Motor neuron (in vitro differentiated cells): Measurements from ENCODE around the gene MAJIN. TPM values are rescaled to one million over a fixed set of nuclear protein-coding genes. Genes with fewer than 3 reads are reported as not detected.

ENCODE experiments used
- ATAC-seq, 8 experiments: fragments of 200-7000 bp; cut with Tn5 transposase; replicated peaks in 6 of 8; 2 replicates each; pipeline ENCODE4 v1.8.0; 2021; ENCODE audit warnings: mild to moderate bottlenecking in 8 of 8, moderate library complexity in 8 of 8
- H3K27ac ChIP-seq, 2 donors: fragments of 250-450 bp; sonication (Bioruptor Pico); 2 replicates each; pipeline ENCODE4 v1.9.0; 2021; ENCODE audit warnings: antibody characterized with exemption in 2 of 2, mild to moderate bottlenecking in 2 of 2, moderate library complexity in 1 of 2
- H3K4me1 ChIP-seq, 2 donors: fragments of 250-450 bp; sonication (Bioruptor Pico); replicated peaks in 1 of 2; 2 replicates each; pipeline ENCODE4 v1.6.1; 2021; ENCODE audit warnings: antibody characterized with exemption in 2 of 2, mild to moderate bottlenecking in 2 of 2, moderate library complexity in 1 of 2
- H3K4me3 ChIP-seq, 5 donors: fragments of 250-450 bp; sonication (Bioruptor Pico); 2 replicates each; pipeline ENCODE4 v1.9.0; 2021; ENCODE audit warnings: antibody characterized with exemption in 5 of 5, mild to moderate bottlenecking in 5 of 5, moderate library complexity in 4 of 5
- WGBS, 10 experiments: fragments of 450-650 bp; shearing (Covaris generic); methylation state at CpG; one replicate each; pipeline ENCODE4 v1.0.0; 2022; 5-methylcytosine and 5-hydroxymethylcytosine counted together
- in situ Hi-C, 9 experiments: fragments of 400-800 bp; cut with MboI; loops; one replicate each; pipeline ENCODE4 v1.15.0; 2021; ENCODE audit warnings: low sequenced_read_pairs in 9 of 9, low pct_unique_long_range_greater_than_20kb in 2 of 9; ENCODE audit not compliant: unreplicated experiment in 9 of 9
- total RNA-seq, 8 experiments: library from RNA; unstranded; fragments of 300-600 nt; gene quantifications; 2 replicates each; pipeline versions ENCODE4 v1.2.3 to v1.2.4, GENCODE V29; 2022

The MAJIN gene
- total RNA-seq, 8 experiments from 2014 or later, result 0.11 to 1.8 (median 0.18) TPM; not detected in 4

GRCh38 chr11:64898541-64898940 is 73.4 kb downstream of the MAJIN start:
- Histone ChIP-seq H3K4me1 (peaks cover 4 to 7% of the 10 kb centered on the region in 2 donors), H3K27ac (no peak overlapping the region), H3K4me3 (no peak overlapping the region)
- in situ Hi-C loops, result loop anchor here in 1 of 9 experiments (10.0 kb wide), 1 partner anchor 54 kb away; the partner anchor contains the start of gene CDC42BPG
- ATAC-seq, result no peak
- 89 to 100% (median 93%) methylated on average over 3 to 7 of the region's 19 CpGs; no CpG with 5 or more reads in 4 of the 10 experiments for WGBS, 10 experiments

DNA sequence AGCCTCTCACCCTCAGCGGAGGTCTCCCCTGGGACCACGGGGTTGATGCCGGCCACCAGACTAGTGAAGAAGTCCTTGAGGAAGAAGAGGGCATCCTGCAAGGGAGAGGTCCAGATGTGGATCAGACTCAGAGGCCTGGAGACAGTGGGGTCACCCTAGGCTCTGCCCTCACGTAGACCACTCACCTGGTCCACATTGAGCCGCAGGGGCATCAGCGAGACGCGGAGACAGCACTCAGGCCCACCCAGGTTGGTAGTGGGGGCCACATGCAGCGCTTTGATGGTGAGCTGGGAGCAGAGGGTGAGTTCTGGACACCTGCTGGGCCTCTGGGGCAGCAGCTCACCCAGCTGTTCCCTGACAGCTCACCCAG is 73.8 kb downstream of the MAJIN start:
- WGBS, 10 experiments, result 86 to 100% (median 100%) methylated on average over 3 to 6 of the region's 9 CpGs; no CpG with 5 or more reads in 7 of the 10 experiments
- no peak overlapping the region for H3K27ac ChIP-seq
- no peak overlapping the region for H3K4me3 ChIP-seq
- in situ Hi-C loops, result loop anchor here in 1 of 9 experiments (10.0 kb wide), 1 partner anchor 53 kb away; the partner anchor contains the start of gene CDC42BPG
- no peak for ATAC-seq
- peaks cover 4 to 12% of the 10 kb centered on the region in 2 donors for H3K4me1 ChIP-seq

DNA sequence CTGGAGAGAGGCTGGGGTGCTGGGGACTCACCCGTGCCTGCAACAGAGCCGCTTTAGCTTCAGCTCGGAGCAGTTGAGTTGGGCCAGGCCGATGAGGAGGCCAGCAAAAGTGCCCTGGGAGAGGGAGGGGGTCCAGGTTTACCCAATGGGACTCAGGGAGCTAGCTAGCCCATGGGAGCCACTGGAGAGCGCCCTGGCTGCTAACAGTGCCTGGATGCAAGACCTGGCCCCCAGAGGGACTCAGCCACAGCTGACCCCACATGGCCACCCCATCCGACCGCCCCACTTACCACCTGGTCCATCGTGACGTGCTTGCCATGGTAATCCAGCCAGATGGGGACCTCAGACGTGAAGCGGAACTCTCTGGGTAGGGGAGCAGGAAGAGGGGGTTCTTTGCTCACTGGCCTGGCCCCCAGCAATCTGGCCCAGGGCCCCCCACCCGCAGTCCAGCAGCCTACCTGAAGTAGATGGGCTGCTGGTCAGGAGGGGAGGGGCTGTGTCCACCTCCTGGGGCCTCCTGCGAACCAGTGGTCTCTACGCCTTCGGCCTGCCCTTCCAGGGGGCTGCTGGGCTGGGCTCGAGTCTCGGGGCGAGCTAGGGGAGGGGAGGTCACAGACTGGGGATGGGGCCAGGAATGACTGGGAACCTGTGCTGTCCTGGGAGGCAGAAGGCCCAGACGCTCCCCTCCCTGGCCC is 74.4 kb downstream of the MAJIN start:
- H3K4me3 ChIP-seq, result no peak overlapping the region
- ATAC-seq, result no peak
- in situ Hi-C loops, result loop anchor here in 1 of 9 experiments (10.0 kb wide), 1 partner anchor 53 kb away; the partner anchor contains the start of gene CDC42BPG

DNA sequence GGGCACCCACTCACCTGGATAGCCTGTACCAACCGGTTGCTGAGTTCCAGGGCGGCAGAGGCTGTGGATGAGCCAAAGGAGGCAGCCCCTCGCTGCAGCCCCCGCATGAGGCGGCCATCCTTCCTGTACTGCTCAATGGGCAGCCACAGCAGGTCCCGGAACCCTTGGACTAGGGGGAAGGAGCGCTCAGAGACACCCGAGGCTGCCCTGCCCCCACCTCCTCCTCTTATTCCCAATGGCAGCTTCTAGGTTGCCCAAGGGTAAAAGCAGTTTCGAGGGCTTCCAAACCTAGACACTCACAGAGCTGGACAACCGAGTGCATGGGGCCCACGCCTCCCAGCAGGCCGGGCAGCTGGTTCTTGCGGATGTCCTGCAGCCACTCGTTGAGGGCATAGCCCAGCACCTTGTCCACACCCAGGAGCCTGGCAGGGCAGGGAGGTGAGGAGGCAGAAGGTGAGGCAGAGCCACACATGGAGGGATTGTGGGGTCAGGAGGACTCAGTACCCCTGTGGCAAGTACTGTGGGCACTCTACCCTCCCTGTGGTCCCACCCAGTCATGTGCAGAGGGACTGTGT is 75.4 kb downstream of the MAJIN start:
- Histone ChIP-seq H3K4me1 (peaks cover 4 to 12% of the 10 kb centered on the region in 2 donors), H3K27ac (no peak overlapping the region), H3K4me3 (no peak overlapping the region)
- 70 to 100% (median 80%) methylated on average over 1 to 3 of the region's 14 CpGs; no CpG with 5 or more reads in 7 of the 10 experiments for WGBS, 10 experiments
- no peak for ATAC-seq
- in situ Hi-C loops, result loop anchor here in 1 of 9 experiments (10.0 kb wide), 1 partner anchor 52 kb away; the partner anchor contains the start of gene CDC42BPG

More for the DNA sequence above, 74.4 kb downstream of the MAJIN start:
- no peak overlapping the region for H3K27ac ChIP-seq
- WGBS, 10 experiments, result 60 to 96% methylated on average over 4 to 8 of the region's 19 CpGs; no CpG with 5 or more reads in 8 of the 10 experiments
- peaks cover 4 to 12% of the 10 kb centered on the region in 2 donors for H3K4me1 ChIP-seq

DNA sequence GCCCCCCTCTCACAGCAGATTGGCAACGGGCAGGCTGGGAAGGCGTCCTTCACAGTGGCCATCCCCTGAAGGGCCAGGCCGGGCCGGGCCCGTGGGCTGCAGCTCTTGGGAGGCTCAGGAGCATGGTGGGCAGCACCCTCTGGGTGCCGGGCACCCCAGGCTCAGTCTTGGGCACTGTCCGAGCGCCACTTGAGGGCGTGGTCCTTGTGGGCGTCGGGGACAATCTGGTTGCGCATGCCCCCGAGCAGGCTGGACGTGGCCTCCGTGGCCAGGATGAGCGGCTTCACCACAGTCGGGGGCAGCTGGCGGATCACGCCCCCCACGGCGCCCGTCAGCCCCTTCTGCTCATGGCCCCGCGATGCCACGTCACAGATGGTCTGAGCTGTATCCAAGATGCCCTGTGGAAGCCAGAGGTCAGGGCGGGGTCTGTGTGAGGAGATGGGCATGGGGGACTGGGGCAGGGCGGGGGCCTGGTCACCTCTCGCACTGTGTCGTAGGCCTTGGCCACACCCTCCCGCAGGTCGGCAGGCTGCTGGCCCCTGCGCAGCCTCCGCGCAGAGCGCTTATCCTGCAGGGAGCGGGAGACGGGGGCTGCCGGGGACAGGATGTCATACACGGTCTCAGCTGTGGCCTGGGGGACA is 77.0 kb downstream of the MAJIN start:
- Histone ChIP-seq H3K4me3 (no peak overlapping the region), H3K27ac (no peak overlapping the region), H3K4me1 (peaks cover 4 to 12% of the 10 kb centered on the region in 2 donors)
- in situ Hi-C loops, result loop anchor here in 1 of 9 experiments (10.0 kb wide), 1 partner anchor 50 kb away; the partner anchor contains the start of gene CDC42BPG
- peak in 3 of 8 experiments; percentile 3 to 8 (median 3) for ATAC-seq
- 100% methylated on average over 6 of the region's 39 CpGs; no CpG with 5 or more reads in 9 of the 10 experiments for WGBS, 10 experiments

DNA sequence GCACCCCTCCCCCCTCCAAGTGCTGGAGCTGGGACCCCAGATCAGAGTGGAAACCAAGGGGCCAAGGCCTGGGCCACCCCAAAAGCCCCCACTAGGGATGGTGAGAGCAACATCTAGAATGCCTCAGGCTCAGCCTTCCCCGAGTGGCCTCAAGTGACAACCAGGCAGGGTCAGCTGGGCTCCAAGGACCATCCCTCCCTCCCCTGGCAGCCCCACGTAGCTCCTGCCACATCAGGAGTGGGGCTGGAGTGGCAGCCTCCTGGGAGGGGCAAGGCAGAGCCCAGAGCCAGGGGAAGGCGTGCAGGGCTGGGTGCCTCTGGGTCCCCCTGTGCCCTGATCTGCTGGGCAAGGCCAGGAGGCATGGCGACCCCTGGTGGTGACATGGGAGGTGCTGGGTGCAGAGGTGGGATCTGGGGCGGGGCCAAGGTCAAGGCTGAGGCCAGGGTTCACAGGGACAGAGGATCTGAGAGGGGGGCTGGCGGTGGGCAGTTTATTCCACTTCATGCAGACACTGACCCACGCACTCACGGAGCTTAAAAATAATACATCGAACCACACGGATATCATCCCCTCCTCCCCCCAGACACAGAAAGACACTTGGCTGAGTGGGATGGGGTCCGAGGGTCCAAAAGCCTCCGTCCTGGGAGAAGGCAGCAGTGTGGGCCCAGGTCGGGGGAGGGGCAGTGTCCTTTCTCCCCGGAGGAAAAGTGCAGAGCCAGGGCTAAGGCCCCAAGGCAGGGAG is 77.7 kb downstream of the MAJIN start:
- in situ Hi-C loops, result loop anchor here in 1 of 9 experiments (10.0 kb wide), 1 partner anchor 49 kb away; the partner anchor contains the start of gene CDC42BPG

DNA sequence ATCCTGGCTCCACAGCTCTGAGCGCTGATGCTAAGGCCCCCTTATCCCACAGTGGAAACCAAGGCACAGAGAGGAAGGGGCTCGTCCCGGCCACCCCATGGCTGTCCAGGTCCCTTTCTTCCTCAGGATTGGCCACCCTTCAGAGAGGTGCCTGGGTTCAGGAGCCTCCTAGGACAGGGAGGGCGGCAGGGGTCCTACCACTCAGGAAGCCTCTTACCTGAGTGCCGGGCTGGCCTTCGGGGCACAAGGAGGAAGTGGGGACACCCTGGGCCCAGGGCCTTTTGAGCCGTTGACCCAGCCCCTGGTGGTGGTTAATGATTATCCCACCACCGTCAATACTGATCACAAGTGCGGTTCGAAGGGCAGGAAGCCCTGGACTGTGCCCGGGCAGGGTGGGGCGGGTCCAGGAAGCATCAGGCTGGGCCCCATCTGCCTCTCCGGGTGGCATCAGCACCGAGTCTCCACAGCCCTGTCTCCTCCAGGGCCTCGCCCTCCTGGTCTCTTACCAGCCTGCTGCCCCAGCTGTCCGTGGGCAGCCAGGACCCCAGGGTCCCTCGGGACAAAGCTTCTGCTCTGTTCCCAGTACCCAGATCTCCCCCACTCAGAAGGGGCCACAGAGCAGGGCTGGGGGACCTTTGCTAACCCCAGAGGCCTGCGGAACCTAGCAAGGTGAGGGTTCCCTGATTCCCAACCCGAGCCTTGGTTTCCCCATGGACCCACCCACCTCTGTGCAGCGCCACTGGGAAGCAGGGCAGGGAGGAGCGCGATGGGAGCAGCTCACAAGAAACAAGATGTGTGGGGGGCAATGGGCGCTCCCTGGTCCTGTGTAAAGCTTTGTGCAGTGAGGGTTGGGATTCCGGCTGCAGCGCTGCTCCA is 78.5 kb downstream of the MAJIN start:
- Histone ChIP-seq H3K4me3 (no peak overlapping the region), H3K4me1 (peaks cover 8 to 18% of the 10 kb centered on the region in 2 donors), H3K27ac (no peak overlapping the region)
- ATAC-seq, result peak in 2 of 8 experiments; percentile 2 to 5
- WGBS, 10 experiments, result 67 to 100% (median 73%) methylated on average over 1 to 4 of the region's 25 CpGs; no CpG with 5 or more reads in 7 of the 10 experiments
- in situ Hi-C loops, result loop anchor here in 1 of 9 experiments (10.0 kb wide), 1 partner anchor 49 kb away; the partner anchor contains the start of gene CDC42BPG

More for the DNA sequence above, 77.7 kb downstream of the MAJIN start:
- H3K4me3 ChIP-seq, result no peak overlapping the region
- no peak overlapping the region for H3K27ac ChIP-seq
- WGBS, 10 experiments, result 0 to 53% methylated on average over 1 to 3 of the region's 14 CpGs; no CpG with 5 or more reads in 8 of the 10 experiments
- peak; percentile 61 to 90 (median 82) for ATAC-seq
- H3K4me1 ChIP-seq, result peaks cover 4 to 12% of the 10 kb centered on the region in 2 donors

GRCh38 chr11:64892838-64893193 is 79.1 kb downstream of the MAJIN start:
- 80 to 100% methylated on average over 1 to 3 of the region's 10 CpGs; no CpG with 5 or more reads in 8 of the 10 experiments for WGBS, 10 experiments
- H3K4me3 ChIP-seq, result no peak overlapping the region
- no peak overlapping the region for H3K27ac ChIP-seq
- ATAC-seq, result no peak
- peaks cover 14 to 24% of the 10 kb centered on the region in 2 donors for H3K4me1 ChIP-seq
- in situ Hi-C loops, result loop anchor here in 1 of 9 experiments (10.0 kb wide), 1 partner anchor 48 kb away; the partner anchor contains the start of gene CDC42BPG

- Histone ChIP-seq H3K27ac (no peak overlapping the region), H3K4me1 (peaks cover 16 to 28% of the 10 kb centered on the region in 2 donors), H3K4me3 (no peak overlapping the region)
- no peak for ATAC-seq
- in situ Hi-C loops, result loop anchor here in 1 of 9 experiments (10.0 kb wide), 1 partner anchor 48 kb away; the partner anchor contains the start of gene CDC42BPG
- 65 to 100% (median 91%) methylated on average over 1 to 4 of the region's 11 CpGs; no CpG with 5 or more reads in 3 of the 10 experiments for WGBS, 10 experiments
Measured at GRCh38 chr11:64892411-64892831, 79.5 kb downstream of the MAJIN start.

GRCh38 chr11:64891880-64892279 is 80.0 kb downstream of the MAJIN start:
- no peak overlapping the region for H3K4me3 ChIP-seq
- H3K27ac ChIP-seq, result no peak overlapping the region
- in situ Hi-C loops, result loop anchor here in 1 of 9 experiments (10.0 kb wide), 1 partner anchor 47 kb away; the partner anchor contains the start of gene CDC42BPG
- H3K4me1 ChIP-seq, result peaks cover 16 to 33% of the 10 kb centered on the region in 2 donors
- WGBS, 10 experiments, result 10 to 100% (median 31%) methylated on average over 1 to 2 of the region's 5 CpGs; no CpG with 5 or more reads in 6 of the 10 experiments
- no peak for ATAC-seq

DNA sequence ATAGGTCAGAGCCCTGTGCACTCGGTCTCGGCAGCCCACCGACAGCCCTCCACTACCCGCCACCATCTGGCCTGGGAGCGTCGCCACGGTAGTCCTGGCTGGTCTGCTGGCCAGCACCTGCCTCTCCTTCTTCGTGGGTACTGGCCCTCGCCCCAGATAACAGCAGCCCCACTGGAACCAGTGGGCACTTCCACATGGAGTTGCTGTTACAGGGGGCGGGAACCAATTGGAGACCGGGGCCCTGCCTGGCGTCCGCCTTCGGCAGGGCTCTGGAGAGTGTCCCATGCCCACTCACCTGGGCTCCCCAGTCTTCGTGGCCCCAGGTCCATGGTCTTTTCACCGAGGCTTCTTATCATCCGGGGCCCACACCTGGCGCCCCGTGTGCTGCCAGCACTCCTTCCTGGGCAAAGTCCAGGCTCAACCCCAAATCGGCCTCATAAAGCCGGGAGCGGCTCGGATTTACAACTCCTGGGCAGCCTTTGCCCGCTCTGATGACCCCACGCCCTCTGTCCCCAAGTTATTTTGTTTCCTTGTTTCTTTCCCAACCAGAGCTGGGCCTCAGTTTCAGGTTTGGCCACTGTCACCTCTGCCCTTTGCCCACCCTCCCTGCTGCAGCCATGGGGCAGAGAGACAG is 80.6 kb downstream of the MAJIN start:
- no peak overlapping the region for H3K4me3 ChIP-seq
- WGBS, 10 experiments, result 40 to 94% (median 84%) methylated on average over 2 to 6 of the region's 25 CpGs; no CpG with 5 or more reads in 6 of the 10 experiments
- no peak overlapping the region for H3K27ac ChIP-seq
- no peak for ATAC-seq
- peaks cover 16 to 33% of the 10 kb centered on the region in 2 donors for H3K4me1 ChIP-seq
- in situ Hi-C loops, result loop anchor here in 1 of 9 experiments (10.0 kb wide), 1 partner anchor 47 kb away; the partner anchor contains the start of gene CDC42BPG
